K562 (cell line): ENCODE results near the gene TMEM132C. TPM values are rescaled to one million over a fixed set of nuclear protein-coding genes. Genes with fewer than 3 reads are reported as not detected.

Experiments used
- ATAC-seq: fragments of 200-7000 bp; cut with Tn5 transposase; 3 replicates; pipeline ENCODE4 v1.9.1; 2020; ENCODE audit warnings: moderate library complexity
- BruUV-seq: library from RNA; stranded (reverse); fragments of 400-500 nt; replicated peaks from 2 replicates; lab custom pipeline; 2021; lab: Mats Ljungman, UMichigan
- CTCF ChIA-PET: fragments of 300-600 bp; formaldehyde crosslinking; extraction: SDS; loops from one replicate; lab custom pipeline; 2021; ENCODE audit warnings: low intra/inter-chr PET ratio; lab: Yijun Ruan, JAX
- POLR2A ChIA-PET: fragments of 300-600, 350-650 bp; sonication (Branson Sonifier 250); formaldehyde crosslinking; extraction: SDS; loops from one replicate; lab custom pipeline; 2021; ENCODE audit warnings: antibody characterized with exemption, inconsistent platforms; lab: Yijun Ruan, JAX
- DNase-seq, 4 experiments: peaks; one replicate each; pipeline versions ENCODE4 v3.0.0 to v3.0.0-alpha.2; 2011 to 2018; ENCODE audit warnings: low spot score in 3 of 4, mixed read lengths in 3 of 4; ENCODE audit errors: extremely low read depth in 1 of 4
- FAIRE-seq: peaks from 2 replicates; lab custom pipeline; 2011; peaks lifted over from hg19 to GRCh38; lab: Jason Lieb, UNC
- H2AFZ ChIP-seq: 2 replicates; pipeline ENCODE4 v1.6.0; 2011; ENCODE audit warnings: low read depth, low read length, control low read depth, inconsistent platforms
- H3K27ac ChIP-seq: fragments of 200-600 bp; 3 replicates; pipeline ENCODE4 v1.8.0; 2011; ENCODE audit warnings: low read depth, mild to moderate bottlenecking, control low read depth, inconsistent platforms, low read length, moderate library complexity, mixed read lengths; ENCODE audit errors: extremely low read depth
- H3K27me3 ChIP-seq, 2 experiments: fragments of 300-600 bp in 1 of 2; 2 replicates in 1 of 2; 3 replicates in 1 of 2; pipeline versions ENCODE4 v1.6.0 to v1.8.0; 2011; ENCODE audit warnings: inconsistent platforms in 2 of 2, low read length in 2 of 2, mild to moderate bottlenecking in 1 of 2, mixed read lengths in 1 of 2, moderate library complexity in 1 of 2; ENCODE audit not compliant: control insufficient read depth in 2 of 2, insufficient read depth in 2 of 2
- H3K36me3 ChIP-seq: fragments of 300-600 bp; 3 replicates; pipeline ENCODE4 v1.8.0; 2011; ENCODE audit warnings: mild to moderate bottlenecking, low read length, inconsistent platforms; ENCODE audit not compliant: control insufficient read depth, insufficient read depth
- H3K4me1 ChIP-seq, 2 experiments: fragments of 200-600 bp in 1 of 2; replicated peaks in 1 of 2; 2 replicates in 1 of 2; 3 replicates in 1 of 2; pipeline versions ENCODE4 v1.5.1 to v1.8.0; 2011; ENCODE audit warnings: inconsistent platforms in 2 of 2, low read length in 2 of 2, mild to moderate bottlenecking in 1 of 2, mixed read lengths in 1 of 2, moderate library complexity in 1 of 2; ENCODE audit not compliant: control insufficient read depth in 2 of 2, insufficient read depth in 2 of 2
- H3K4me2 ChIP-seq: 2 replicates; pipeline ENCODE4 v1.6.1; 2011; ENCODE audit warnings: low read length, control low read depth, inconsistent platforms, mixed read lengths; ENCODE audit not compliant: insufficient read depth
- H3K4me3 ChIP-seq: fragments of 200-600 bp; sonication (generic), shearing (Covaris generic); 2 replicates; pipeline ENCODE4 v1.5.1; 2016; ENCODE audit warnings: control low read depth, inconsistent platforms
- H3K79me2 ChIP-seq: fragments of 200-600 bp; 3 replicates; pipeline ENCODE4 v1.8.0; 2011; ENCODE audit warnings: low read length, inconsistent platforms; ENCODE audit not compliant: control insufficient read depth, insufficient read depth
- H3K9ac ChIP-seq, 2 experiments: 2 replicates each; pipeline versions ENCODE4 v1.6.0 to v1.6.1; 2011; ENCODE audit warnings: low read depth in 2 of 2, low read length in 2 of 2, control low read depth in 1 of 2, inconsistent platforms in 1 of 2, mild to moderate bottlenecking in 1 of 2, mixed read lengths in 1 of 2; ENCODE audit not compliant: insufficient read depth in 1 of 2
- H3K9me1 ChIP-seq: one replicate; pipeline ENCODE4 v1.6.0; 2011; ENCODE audit warnings: inconsistent platforms, mild to moderate bottlenecking, low read length, moderate library complexity; ENCODE audit not compliant: control insufficient read depth, insufficient read depth
- H3K9me3 ChIP-seq: replicated peaks from 2 replicates; pipeline ENCODE4 v1.5.1; 2011; ENCODE audit warnings: low read depth, low read length, inconsistent platforms; ENCODE audit not compliant: control insufficient read depth, insufficient read depth
- H4K20me1 ChIP-seq: replicated peaks from 2 replicates; pipeline ENCODE4 v1.6.1; 2011; ENCODE audit warnings: low read length, inconsistent platforms, mixed read lengths; ENCODE audit not compliant: control insufficient read depth, insufficient read depth
- FOXA3 ChIP-seq, 2 experiments: fragments of 450-650 bp in 1 of 2; sonication (generic) in 1 of 2; formaldehyde crosslinking; IDR thresholded peaks in 1 of 2; conservative IDR thresholded peaks in 1 of 2; 2 replicates each; pipeline versions ENCODE4 v1.4.0 to v1.8.0; 2020 to 2022; ENCODE audit warnings: mild to moderate bottlenecking in 2 of 2, missing genetic modification reagents in 1 of 2
- HMG20A ChIP-seq: fragments of 450-650 bp; formaldehyde crosslinking; conservative IDR thresholded peaks from 2 replicates; pipeline ENCODE4 v1.4.0; 2020; ENCODE audit warnings: mild to moderate bottlenecking, mixed read lengths
- HNRNPLL ChIP-seq: fragments of 200-400 bp; formaldehyde crosslinking; IDR thresholded peaks from 2 replicates; pipeline ENCODE4 v1.6.1; 2017; ENCODE audit warnings: low read length, low read depth, mild to moderate bottlenecking; ENCODE audit not compliant: poor library complexity, severe bottlenecking
- LCOR ChIP-seq: sonication (generic); formaldehyde crosslinking; IDR thresholded peaks from 2 replicates; pipeline ENCODE4 v1.8.0; 2022; ENCODE audit warnings: mild to moderate bottlenecking, missing genetic modification reagents
- SIN3A ChIP-seq, 2 experiments: fragments of 150-350 bp in 1 of 2; IDR thresholded peaks; 2 replicates each; pipeline ENCODE4 v1.6.1; 2011 to 2016; ENCODE audit warnings: borderline replicate concordance in 2 of 2, low read depth in 2 of 2, low read length in 2 of 2, mild to moderate bottlenecking in 2 of 2, moderate library complexity in 2 of 2; ENCODE audit not compliant: control insufficient read depth in 1 of 2
- TAF15 ChIP-seq: fragments of 200-400 bp; formaldehyde crosslinking; IDR thresholded peaks from 2 replicates; pipeline ENCODE4 v1.6.1; 2017; ENCODE audit warnings: mild to moderate bottlenecking, low read depth, low read length, moderate library complexity
- WHSC1 ChIP-seq: IDR thresholded peaks from one replicate; pipeline ENCODE4 v1.6.1; 2012; ENCODE audit warnings: low read length, control low read depth, inconsistent platforms
- ZBTB1 ChIP-seq: sonication (generic); formaldehyde crosslinking; IDR thresholded peaks from 2 replicates; pipeline ENCODE4 v1.8.1; 2023; ENCODE audit warnings: missing genetic modification reagents, low read depth, mild to moderate bottlenecking, borderline replicate concordance
- ZNF197 ChIP-seq: fragments of 200-800 bp; sonication (Bioruptor generic); IDR thresholded peaks from 2 replicates; pipeline ENCODE4 v1.6.1; 2016; ENCODE audit warnings: low read depth, missing genetic modification characterization, missing compliant biosample characterization
- ZNF76 ChIP-seq: fragments of 250-450 bp; sonication (Bioruptor Pico); IDR thresholded peaks from 2 replicates; pipeline ENCODE4 v1.4.0; 2020; ENCODE audit warnings: mild to moderate bottlenecking, moderate library complexity, borderline replicate concordance
- ZZZ3 ChIP-seq: fragments of 450-650 bp; IDR thresholded peaks from 2 replicates; pipeline ENCODE4 v1.6.1; 2016; ENCODE audit warnings: antibody characterized with exemption, mild to moderate bottlenecking, moderate library complexity
- WGBS: fragments of 100-300 bp; shearing (Covaris generic); methylation state at CpG from one replicate; pipeline ENCODE4 v1.1.6; 2016; ENCODE audit warnings: low coverage, mixed read lengths; ENCODE audit not compliant: insufficient coverage; ENCODE audit errors: missing lambda C conversion rate; 5-methylcytosine and 5-hydroxymethylcytosine counted together
- in situ Hi-C: fragments of 300-500 bp; cut with MboI; formaldehyde crosslinking; loops from 4 replicates; pipeline ENCODE4 v1.15.0; 2018; ENCODE audit warnings: inconsistent platforms, mixed read lengths
- intact Hi-C: fragments of 100-400 bp; cut with micrococcal nuclease; formaldehyde crosslinking; loops from 2 replicates; pipeline ENCODE4 v1.14.2; 2022
- polyA plus RNA-seq, 8 experiments: library from polyadenylated mRNA; depleted of rRNA in 4 of 8; stranded (reverse) in 5 of 8; unstranded in 3 of 8; fragments of >200 nt; fragmentation: Nextera tagmentation in 2 of 8; fragmentation: Illumina TruSeq in 1 of 8; extraction: Ambion mirVana in 2 of 8; extraction: Trizol in 1 of 8; gene quantifications; 2 replicates each; pipeline versions ENCODE4 v1.2.1 to v1.2.3, GENCODE V29; 2011 to 2014; ENCODE audit warnings: inconsistent platforms in 1 of 8, missing spikeins in 1 of 8
- total RNA-seq, 7 experiments: library from RNA; depleted of rRNA in 6 of 7; stranded (reverse); fragments of >200 nt in 6 of 7; fragmentation: Illumina TruSeq in 2 of 7; extraction: Trizol in 2 of 7; gene quantifications; 2 replicates each; pipeline versions ENCODE4 v1.2.1 to v1.2.3, GENCODE V29; 2011 to 2021; ENCODE audit warnings: low replicate concordance in 1 of 7
- TF ChIP-seq, protein P1 (sequence below): fragments of 450-650 bp; formaldehyde crosslinking; IDR thresholded peaks from 2 replicates; pipeline ENCODE4 v1.4.0; 2020; ENCODE audit warnings: mild to moderate bottlenecking, moderate library complexity

Gene TMEM132C
- total and polyA plus RNA-seq, 9 of the 15 experiments (the other 6 are each of a cell fraction or from before 2014, with no cell fraction given) = not detected

DNA sequence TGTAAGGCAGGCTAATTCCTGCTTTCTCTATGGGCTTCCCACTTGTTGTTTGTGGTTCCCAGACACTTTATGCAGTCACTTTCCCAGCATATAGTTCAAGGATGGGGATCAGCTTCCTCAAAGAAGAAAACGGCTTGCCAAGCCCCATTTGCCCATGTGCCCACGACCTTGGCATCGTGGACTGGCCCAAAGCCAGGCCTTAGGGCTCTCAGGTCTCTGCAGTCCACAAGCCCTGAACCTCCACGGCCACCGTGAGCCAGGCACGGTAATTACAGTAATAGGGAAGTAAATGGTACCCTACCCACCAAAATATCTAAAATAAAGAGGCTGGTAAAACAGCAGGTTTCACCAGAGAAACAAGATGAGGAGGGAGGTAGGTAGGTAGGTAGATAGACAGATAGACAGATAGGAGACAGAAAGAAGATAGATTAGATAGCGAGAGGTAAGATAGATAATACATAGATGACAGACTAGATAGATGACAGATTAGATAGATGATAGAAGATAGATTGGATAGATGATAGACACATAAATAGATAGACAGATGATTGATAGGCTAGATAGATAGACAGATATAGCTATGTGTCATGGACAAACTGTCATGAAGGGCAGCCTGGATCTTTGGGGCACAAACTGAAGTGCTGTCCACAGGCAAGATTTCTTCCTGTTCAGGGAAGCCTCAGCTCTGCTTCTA lies 393.7 kb downstream of the TMEM132C start:
- Histone ChIP-seq H3K9me1 (no peaks in the 10 kb centered on the region), H3K4me2 (no peak overlapping the region), H3K4me3 (no peak overlapping the region), H3K27ac (no peak overlapping the region), H3K79me2 (no peaks in the 10 kb centered on the region), H3K9me3 (no peaks in the 10 kb centered on the region), H3K4me1 (no peaks in the 10 kb centered on the region), H3K36me3 (no peaks in the 10 kb centered on the region), H2AFZ (no peak overlapping the region), H4K20me1 (no peaks in the 10 kb centered on the region; the same call in 1 of the 2 replicates), H3K27me3 (peaks cover 0 to 6% of the 10 kb centered on the region in 2 experiments; a peak in 2 of 5 replicates), H3K9ac (no peak overlapping the region)
- ChIA-PET CTCF (no interaction called here), POLR2A (no interaction called here)
- intact Hi-C loops (no loop called here), in situ Hi-C loops (no loop called here)
- TF ChIP-seq ZNF76 (CRISPR knock-in tag) (no peak), FOXA3 (CRISPR knock-in tag; conservative IDR thresholded peaks at IDR 0.05 in 1 of 2, IDR thresholded peaks at IDR 0.05 in 1 of 2) (no peak), ZZZ3 (no peak), TAF15 (no peak), HMG20A (CRISPR knock-in tag) (no peak), SIN3A (IDR thresholded peaks at IDR 0.05; ENCODE audit: borderline replicate concordance in 2 of 2, control insufficient read depth in 1 of 2, low read depth in 2 of 2, low read length in 2 of 2) (no peak), ZBTB1 (CRISPR knock-in tag) (no peak), HNRNPLL (no peak), ZNF197 (CRISPR knock-in tag) (no peak), LCOR (CRISPR knock-in tag) (no peak), WHSC1 (no peak)
- TF ChIP-seq, protein P1, sequence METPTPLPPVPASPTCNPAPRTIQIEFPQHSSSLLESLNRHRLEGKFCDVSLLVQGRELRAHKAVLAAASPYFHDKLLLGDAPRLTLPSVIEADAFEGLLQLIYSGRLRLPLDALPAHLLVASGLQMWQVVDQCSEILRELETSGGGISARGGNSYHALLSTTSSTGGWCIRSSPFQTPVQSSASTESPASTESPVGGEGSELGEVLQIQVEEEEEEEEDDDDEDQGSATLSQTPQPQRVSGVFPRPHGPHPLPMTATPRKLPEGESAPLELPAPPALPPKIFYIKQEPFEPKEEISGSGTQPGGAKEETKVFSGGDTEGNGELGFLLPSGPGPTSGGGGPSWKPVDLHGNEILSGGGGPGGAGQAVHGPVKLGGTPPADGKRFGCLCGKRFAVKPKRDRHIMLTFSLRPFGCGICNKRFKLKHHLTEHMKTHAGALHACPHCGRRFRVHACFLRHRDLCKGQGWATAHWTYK (CRISPR knock-in tag) = no peak
- 1% methylated on average over 7 of the region's 7 CpGs for WGBS
- ATAC-seq (no peak), FAIRE-seq (no peak), DNase-seq (no peak)
- no TSS peak for BruUV-seq
